HEK293 (cell line): ENCODE results near the gene COL13A1.

ENCODE experiments used
- CTCF ChIA-PET: fragments of 350-600 bp; formaldehyde crosslinking; extraction: SDS; loops from one replicate; lab custom pipeline; 2021; ENCODE audit warnings: antibody characterized with exemption; lab: Yijun Ruan, JAX
- POLR2A ChIA-PET: fragments of 300-600 bp; formaldehyde crosslinking; extraction: SDS; loops from one replicate; lab custom pipeline; 2020; ENCODE audit warnings: antibody characterized with exemption, inconsistent platforms; lab: Yijun Ruan, JAX
- H3K27ac ChIP-seq: fragments of 200-500 bp; sonication (Bioruptor generic); 2 replicates; pipeline ENCODE4 v1.5.1; 2014; ENCODE audit warnings: low read depth, low read length, control low read depth, inconsistent platforms; ENCODE audit errors: extremely low read depth
- H3K36me3 ChIP-seq, 2 experiments: fragments of 200-500 bp in 1 of 2; sonication (Bioruptor generic) in 1 of 2; 1 replicate in 1 of 2; 2 replicates in 1 of 2; pipeline ENCODE4 v1.5.1; 2014 to 2017; ENCODE audit warnings: inconsistent platforms in 2 of 2, low read length in 2 of 2; ENCODE audit not compliant: control insufficient read depth in 2 of 2, insufficient read depth in 1 of 2
- H3K4me1 ChIP-seq: fragments of 200-500 bp; sonication (Bioruptor generic); 2 replicates; pipeline ENCODE4 v1.5.1; 2014; ENCODE audit warnings: mild to moderate bottlenecking, low read length, inconsistent platforms; ENCODE audit not compliant: control insufficient read depth, insufficient read depth
- H3K4me3 ChIP-seq: 2 replicates; pipeline ENCODE4 v1.5.1; 2011; ENCODE audit warnings: low read depth, mild to moderate bottlenecking, control low read depth, low read length, moderate library complexity
- H3K9me3 ChIP-seq: fragments of 200-500 bp; sonication (Bioruptor generic); 2 replicates; pipeline ENCODE4 v1.5.1; 2014; ENCODE audit warnings: low read depth, low read length, inconsistent platforms; ENCODE audit not compliant: control insufficient read depth, insufficient read depth
- HOXD13 ChIP-seq: sonication (generic); formaldehyde crosslinking; IDR thresholded peaks from 2 replicates; pipeline ENCODE4 v1.8.0; 2022; ENCODE audit warnings: missing genetic modification reagents, borderline replicate concordance
- KLF1 ChIP-seq: fragments of 450-650 bp; formaldehyde crosslinking; IDR thresholded peaks from 2 replicates; pipeline ENCODE4 v1.5.1; 2016; ENCODE audit warnings: missing biosample characterization, missing genetic modification characterization
- MYNN ChIP-seq: fragments of 450-650 bp; formaldehyde crosslinking; IDR thresholded peaks from 2 replicates; pipeline ENCODE4 v1.5.1; 2016; ENCODE audit warnings: missing biosample characterization, missing genetic modification characterization, borderline replicate concordance
- OVOL3 ChIP-seq: fragments of 450-650 bp; formaldehyde crosslinking; IDR thresholded peaks from 2 replicates; pipeline ENCODE4 v1.5.1; 2016; ENCODE audit warnings: missing biosample characterization, missing genetic modification characterization
- SCRT1 ChIP-seq: fragments of 450-650 bp; formaldehyde crosslinking; IDR thresholded peaks from 2 replicates; pipeline ENCODE4 v1.5.1; 2016; ENCODE audit warnings: missing biosample characterization, missing genetic modification characterization, borderline replicate concordance
- SCRT2 ChIP-seq: fragments of 450-650 bp; formaldehyde crosslinking; IDR thresholded peaks from 2 replicates; pipeline ENCODE4 v1.5.1; 2016; ENCODE audit warnings: missing biosample characterization, missing genetic modification characterization
- TRIM28 ChIP-seq: IDR thresholded peaks from 2 replicates; pipeline ENCODE4 v1.6.1; 2011; ENCODE audit warnings: low read length, control low read depth, borderline replicate concordance
- ZFP3 ChIP-seq: fragments of 450-650 bp; formaldehyde crosslinking; IDR thresholded peaks from 2 replicates; pipeline ENCODE4 v1.5.1; 2016; ENCODE audit warnings: low read depth, missing biosample characterization, missing genetic modification characterization
- ZNF350 ChIP-seq: fragments of 450-650 bp; formaldehyde crosslinking; IDR thresholded peaks from 2 replicates; pipeline ENCODE4 v1.5.0; 2017; ENCODE audit warnings: missing biosample characterization, mild to moderate bottlenecking, missing genetic modification characterization
- ZNF354C ChIP-seq: fragments of 450-650 bp; formaldehyde crosslinking; IDR thresholded peaks from 2 replicates; pipeline ENCODE4 v1.5.1; 2016; ENCODE audit warnings: missing biosample characterization, missing genetic modification characterization, low read depth, borderline replicate concordance
- ZNF366 ChIP-seq: fragments of 450-650 bp; formaldehyde crosslinking; conservative IDR thresholded peaks from 2 replicates; pipeline ENCODE4 v1.5.1; 2016; ENCODE audit warnings: missing biosample characterization, missing genetic modification characterization
- ZNF394 ChIP-seq: fragments of 450-650 bp; formaldehyde crosslinking; IDR thresholded peaks from 2 replicates; pipeline ENCODE4 v1.5.1; 2016; ENCODE audit warnings: missing biosample characterization, missing genetic modification characterization, mild to moderate bottlenecking, moderate library complexity, borderline replicate concordance
- ZNF530 ChIP-seq: fragments of 450-650 bp; formaldehyde crosslinking; IDR thresholded peaks from 2 replicates; pipeline ENCODE4 v1.5.1; 2016; ENCODE audit warnings: low read depth, missing biosample characterization, missing genetic modification characterization
- ZNF658 ChIP-seq: fragments of 450-650 bp; formaldehyde crosslinking; IDR thresholded peaks from 2 replicates; pipeline ENCODE4; 2016; ENCODE audit warnings: missing biosample characterization, missing genetic modification characterization
- ZNF837 ChIP-seq: fragments of 450-650 bp; formaldehyde crosslinking; IDR thresholded peaks from 2 replicates; pipeline ENCODE4 v1.5.1; 2016; ENCODE audit warnings: missing biosample characterization, missing genetic modification characterization
- TF ChIP-seq, protein P1 (sequence below): fragments of 450-650 bp; formaldehyde crosslinking; IDR thresholded peaks from 2 replicates; pipeline ENCODE4 v1.5.1; 2016; ENCODE audit warnings: missing biosample characterization, missing genetic modification characterization
- TF ChIP-seq, protein P2 (sequence below): sonication (generic); formaldehyde crosslinking; IDR thresholded peaks from 2 replicates; pipeline ENCODE4 v1.8.1; 2022; ENCODE audit warnings: mild to moderate bottlenecking, moderate library complexity, missing genetic modification reagents
- TF ChIP-seq, protein P3 (sequence below): fragments of 450-650 bp; formaldehyde crosslinking; IDR thresholded peaks from 2 replicates; pipeline ENCODE4 v1.5.1; 2016; ENCODE audit warnings: missing biosample characterization, missing genetic modification characterization, low read depth

Gene COL13A1

DNA sequence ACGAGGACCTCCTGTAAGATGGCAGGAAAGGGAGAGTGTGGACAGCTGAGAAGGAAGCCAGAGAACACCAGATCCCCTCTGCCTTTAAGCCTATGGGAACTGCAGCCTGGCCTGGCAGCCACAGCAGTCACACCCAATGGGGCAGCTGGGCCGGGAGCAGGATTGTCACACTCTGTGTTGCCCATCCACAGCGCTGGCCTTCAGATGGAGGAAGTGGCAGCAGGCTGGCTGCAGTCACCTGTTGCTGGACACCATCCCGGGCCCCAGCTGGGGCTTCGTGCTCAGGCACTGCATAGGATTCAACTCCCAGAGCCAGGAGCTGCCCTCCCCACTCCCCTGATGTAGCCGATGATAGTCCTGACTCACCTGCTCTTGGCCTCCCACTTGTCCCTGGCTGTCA lies 114.4 kb downstream of the COL13A1 start:
- Histone ChIP-seq H3K27ac (no peak overlapping the region), H3K9me3 (no peaks in the 10 kb centered on the region), H3K4me1 (peaks cover 2% of the 10 kb centered on the region; the same call in 1 of the 2 replicates), H3K36me3 (no peaks in the 10 kb centered on the region), H3K4me3 (no peak overlapping the region)
- CTCF ChIA-PET: interaction anchor here (0.7 to 5.6 kb wide), 16 partner anchors 10 to 235 kb away, joined by 3 to 114 read pairs (median 8); partner anchors contain the start of gene COL13A1
- POLR2A ChIA-PET: no interaction called here
- TF ChIP-seq SCRT1 (tag by site-specific recombination) (0 out of 2 replicates have a peak, but pooled peaks have one; percentile 45), ZNF837 (tag by site-specific recombination) (no peak), SCRT2 (tag by site-specific recombination) (peak; percentile 82)

DNA sequence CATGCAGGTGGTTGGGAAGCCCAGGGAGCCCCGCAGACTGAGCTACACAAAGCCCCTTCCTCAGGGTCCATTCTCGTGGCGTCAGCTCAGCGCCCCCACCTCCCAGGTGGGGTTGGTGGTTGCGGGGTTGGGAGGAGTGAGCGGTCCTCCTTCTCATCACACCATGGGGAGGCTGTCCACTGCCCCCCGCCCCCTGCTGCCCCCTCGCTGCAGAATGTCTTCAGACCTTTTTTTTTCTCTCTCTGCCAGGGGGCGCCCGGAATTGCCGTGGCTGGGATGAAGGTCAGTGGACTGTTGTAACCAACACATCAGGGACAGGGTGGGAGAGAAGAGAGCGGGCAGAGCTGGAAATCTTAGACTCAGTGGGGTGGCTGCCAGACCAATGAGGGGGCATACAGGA lies 116.3 kb downstream of the COL13A1 start:
- CTCF ChIA-PET: interaction anchor here (0.7 to 5.6 kb wide), 4 partner anchors 18 to 198 kb away, joined by 3 to 114 read pairs (median 4); no protein-coding TSS in a partner anchor
- Histone ChIP-seq H3K27ac (no peak overlapping the region), H3K4me3 (no peak overlapping the region), H3K4me1 (no peaks in the 10 kb centered on the region), H3K9me3 (no peaks in the 10 kb centered on the region), H3K36me3 (no peaks in the 10 kb centered on the region)
- TF ChIP-seq ZNF837 (tag by site-specific recombination): no peak
- TF ChIP-seq ZNF366 (tag by site-specific recombination): no peak
- TF ChIP-seq, protein P1, sequence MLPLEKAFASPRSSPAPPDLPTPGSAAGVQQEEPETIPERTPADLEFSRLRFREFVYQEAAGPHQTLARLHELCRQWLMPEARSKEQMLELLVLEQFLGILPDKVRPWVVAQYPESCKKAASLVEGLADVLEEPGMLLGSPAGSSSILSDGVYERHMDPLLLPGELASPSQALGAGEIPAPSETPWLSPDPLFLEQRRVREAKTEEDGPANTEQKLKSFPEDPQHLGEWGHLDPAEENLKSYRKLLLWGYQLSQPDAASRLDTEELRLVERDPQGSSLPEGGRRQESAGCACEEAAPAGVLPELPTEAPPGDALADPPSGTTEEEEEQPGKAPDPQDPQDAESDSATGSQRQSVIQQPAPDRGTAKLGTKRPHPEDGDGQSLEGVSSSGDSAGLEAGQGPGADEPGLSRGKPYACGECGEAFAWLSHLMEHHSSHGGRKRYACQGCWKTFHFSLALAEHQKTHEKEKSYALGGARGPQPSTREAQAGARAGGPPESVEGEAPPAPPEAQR (tag by site-specific recombination): no peak
- TF ChIP-seq ZNF394: no peak
- TF ChIP-seq ZNF350 (tag by site-specific recombination): no peak
- TF ChIP-seq MYNN (tag by site-specific recombination): no peak
- TF ChIP-seq, protein P2, sequence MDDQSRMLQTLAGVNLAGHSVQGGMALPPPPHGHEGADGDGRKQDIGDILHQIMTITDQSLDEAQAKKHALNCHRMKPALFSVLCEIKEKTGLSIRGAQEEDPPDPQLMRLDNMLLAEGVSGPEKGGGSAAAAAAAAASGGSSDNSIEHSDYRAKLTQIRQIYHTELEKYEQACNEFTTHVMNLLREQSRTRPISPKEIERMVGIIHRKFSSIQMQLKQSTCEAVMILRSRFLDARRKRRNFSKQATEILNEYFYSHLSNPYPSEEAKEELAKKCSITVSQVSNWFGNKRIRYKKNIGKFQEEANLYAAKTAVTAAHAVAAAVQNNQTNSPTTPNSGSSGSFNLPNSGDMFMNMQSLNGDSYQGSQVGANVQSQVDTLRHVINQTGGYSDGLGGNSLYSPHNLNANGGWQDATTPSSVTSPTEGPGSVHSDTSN (CRISPR knock-in tag): no peak
- TF ChIP-seq ZNF354C (tag by site-specific recombination): no peak
- no peak for TF ChIP-seq HOXD13 (CRISPR knock-in tag)
- no peak for TF ChIP-seq KLF1 (tag by site-specific recombination)
- TF ChIP-seq ZFP3: no peak
- TF ChIP-seq, protein P3, sequence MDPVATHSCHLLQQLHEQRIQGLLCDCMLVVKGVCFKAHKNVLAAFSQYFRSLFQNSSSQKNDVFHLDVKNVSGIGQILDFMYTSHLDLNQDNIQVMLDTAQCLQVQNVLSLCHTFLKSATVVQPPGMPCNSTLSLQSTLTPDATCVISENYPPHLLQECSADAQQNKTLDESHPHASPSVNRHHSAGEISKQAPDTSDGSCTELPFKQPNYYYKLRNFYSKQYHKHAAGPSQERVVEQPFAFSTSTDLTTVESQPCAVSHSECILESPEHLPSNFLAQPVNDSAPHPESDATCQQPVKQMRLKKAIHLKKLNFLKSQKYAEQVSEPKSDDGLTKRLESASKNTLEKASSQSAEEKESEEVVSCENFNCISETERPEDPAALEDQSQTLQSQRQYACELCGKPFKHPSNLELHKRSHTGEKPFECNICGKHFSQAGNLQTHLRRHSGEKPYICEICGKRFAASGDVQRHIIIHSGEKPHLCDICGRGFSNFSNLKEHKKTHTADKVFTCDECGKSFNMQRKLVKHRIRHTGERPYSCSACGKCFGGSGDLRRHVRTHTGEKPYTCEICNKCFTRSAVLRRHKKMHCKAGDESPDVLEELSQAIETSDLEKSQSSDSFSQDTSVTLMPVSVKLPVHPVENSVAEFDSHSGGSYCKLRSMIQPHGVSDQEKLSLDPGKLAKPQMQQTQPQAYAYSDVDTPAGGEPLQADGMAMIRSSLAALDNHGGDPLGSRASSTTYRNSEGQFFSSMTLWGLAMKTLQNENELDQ (tag by site-specific recombination): no peak
- TF ChIP-seq OVOL3: no peak
- TF ChIP-seq TRIM28: no peak
- no peak for TF ChIP-seq SCRT1 (tag by site-specific recombination)
- no peak for TF ChIP-seq ZNF530 (tag by site-specific recombination)
- no peak for TF ChIP-seq ZNF658
- POLR2A ChIA-PET: no interaction called here
